Natural killer cell (primary cell): ENCODE results near the gene ST13. TPM values are rescaled to one million over a fixed set of nuclear protein-coding genes. Genes with fewer than 3 reads are reported as not detected.
"Not testable (repeated sequence)": the region's sequence is repeated elsewhere in the genome, so short reads cannot be mapped to it uniquely, and the experiment has no call there.

Source experiments
- ATAC-seq, 3 donors: fragments of 150-1000 bp in 2 of 3; fragments of 200-7000 bp in 1 of 3; cut with Tn5 transposase; 1 replicate in 1 of 3; 2 replicates in 2 of 3; pipeline ENCODE4 v1.10.0; 2021; ENCODE audit warnings: mild to moderate bottlenecking in 2 of 3, moderate library complexity in 2 of 3
- DNase-seq, 2 donors: peaks; one replicate each; pipeline versions ENCODE4 v3.0.0 to v3.0.0-alpha.2; 2013 to 2021; ENCODE audit warnings: mixed read lengths in 1 of 2
- H3K27ac ChIP-seq: one replicate; pipeline ENCODE4 v1.5.1; 2013; ENCODE audit warnings: mild to moderate bottlenecking, low read length
- H3K27me3 ChIP-seq: one replicate; pipeline ENCODE4 v1.6.1; 2013; ENCODE audit warnings: low read length; ENCODE audit not compliant: control insufficient read depth, insufficient read depth
- H3K36me3 ChIP-seq: one replicate; pipeline ENCODE4 v1.6.1; 2013; ENCODE audit warnings: low read length; ENCODE audit not compliant: control insufficient read depth, insufficient read depth
- H3K4me1 ChIP-seq: one replicate; pipeline ENCODE4 v1.6.1; 2013; ENCODE audit warnings: low read length; ENCODE audit not compliant: control insufficient read depth, insufficient read depth
- H3K4me3 ChIP-seq: one replicate; pipeline ENCODE4 v1.5.1; 2013; ENCODE audit warnings: low read length
- H3K9me3 ChIP-seq: one replicate; pipeline ENCODE4 v1.6.1; 2013; ENCODE audit warnings: low read length; ENCODE audit not compliant: control insufficient read depth, insufficient read depth
- H3K27ac Mint-ChIP-seq, 2 donors: one replicate each; pipeline ENCODE4 v1.8.0; 2022; ENCODE audit warnings: mild to moderate bottlenecking in 2 of 2, mixed read lengths in 2 of 2, moderate library complexity in 1 of 2
- H3K27me3 Mint-ChIP-seq, 2 donors: one replicate each; pipeline ENCODE4 v1.8.0; 2022; ENCODE audit warnings: low read depth in 2 of 2, mixed read lengths in 2 of 2
- H3K36me3 Mint-ChIP-seq: one replicate; pipeline ENCODE4 v1.8.0; 2022; ENCODE audit warnings: mixed read lengths
- H3K4me1 Mint-ChIP-seq, 2 donors: one replicate each; pipeline ENCODE4 v1.8.0; 2022; ENCODE audit warnings: mixed read lengths in 2 of 2
- H3K4me3 Mint-ChIP-seq: one replicate; pipeline ENCODE4 v1.8.0; 2022; ENCODE audit warnings: mild to moderate bottlenecking, moderate library complexity, mixed read lengths
- H3K9me3 Mint-ChIP-seq, 2 donors: one replicate each; pipeline ENCODE4 v1.8.0; 2022; ENCODE audit warnings: mixed read lengths in 2 of 2
- CTCF ChIP-seq: fragments of 200-600 bp; IDR thresholded peaks from one replicate; pipeline ENCODE4 v1.8.0; 2022; ENCODE audit warnings: antibody characterized with exemption
- WGBS: methylation state at CpG from one replicate; pipeline ENCODE4 v1.1.7; 2013; ENCODE audit warnings: missing lambda C conversion rate; ENCODE audit not compliant: insufficient coverage; 5-methylcytosine and 5-hydroxymethylcytosine counted together
- intact Hi-C: fragments of 100-400 bp; cut with micrococcal nuclease; formaldehyde crosslinking; loops from one replicate; pipeline ENCODE4 v1.14.2; 2022
- total RNA-seq, 4 donors: library from RNA; stranded (reverse); fragments of 120-200 nt in 1 of 4; gene quantifications; one replicate each; pipeline versions ENCODE4 v1.2.3 to v1.2.4, GENCODE V29; 2013 to 2022

ST13 gene
- total RNA-seq, 3 donors from 2014 or later (not counting 1 experiment from before 2014, with no cell fraction given): 72.2 to 81.9 (median 77.5) TPM

DNA sequence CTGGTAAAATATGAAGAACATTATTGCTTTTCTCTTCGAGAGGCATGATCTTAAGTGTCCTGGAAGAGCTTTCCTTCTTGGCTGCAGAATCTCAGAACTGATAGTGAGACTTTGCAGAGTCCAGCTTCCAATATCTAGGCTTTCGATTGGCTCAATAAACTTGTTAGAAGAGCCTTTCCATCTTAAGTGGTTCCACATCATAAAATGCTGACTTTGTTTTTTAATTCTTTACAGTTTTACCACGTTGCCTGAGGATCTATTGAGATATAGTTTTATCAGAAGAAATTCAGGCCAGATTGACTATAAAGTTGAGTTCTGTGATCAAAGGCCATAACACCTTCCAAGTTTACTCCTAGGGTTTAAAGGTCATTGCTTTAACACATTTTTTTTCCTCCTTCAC, 21.0 kb upstream of the ST13 start:
- H3K27ac ChIP-seq: no peak overlapping the region
- H3K9me3 ChIP-seq: no peaks in the 10 kb centered on the region
- Mint-ChIP-seq H3K27ac (no peak overlapping the region), H3K36me3 (no peaks in the 10 kb centered on the region), H3K4me3 (no peak overlapping the region), H3K4me1 (no peaks in the 10 kb centered on the region), H3K27me3 (no peaks in the 10 kb centered on the region), H3K9me3 (no peaks in the 10 kb centered on the region)
- intact Hi-C loops: no loop called here
- 84% methylated on average over 3 of the region's 3 CpGs for WGBS
- H3K4me3 ChIP-seq: no peak overlapping the region
- peaks cover 9% of the 10 kb centered on the region for H3K36me3 ChIP-seq
- no peak for DNase-seq
- no peaks in the 10 kb centered on the region for H3K27me3 ChIP-seq
- no peak for ATAC-seq
- TF ChIP-seq CTCF: no peak
- H3K4me1 ChIP-seq: no peaks in the 10 kb centered on the region

DNA sequence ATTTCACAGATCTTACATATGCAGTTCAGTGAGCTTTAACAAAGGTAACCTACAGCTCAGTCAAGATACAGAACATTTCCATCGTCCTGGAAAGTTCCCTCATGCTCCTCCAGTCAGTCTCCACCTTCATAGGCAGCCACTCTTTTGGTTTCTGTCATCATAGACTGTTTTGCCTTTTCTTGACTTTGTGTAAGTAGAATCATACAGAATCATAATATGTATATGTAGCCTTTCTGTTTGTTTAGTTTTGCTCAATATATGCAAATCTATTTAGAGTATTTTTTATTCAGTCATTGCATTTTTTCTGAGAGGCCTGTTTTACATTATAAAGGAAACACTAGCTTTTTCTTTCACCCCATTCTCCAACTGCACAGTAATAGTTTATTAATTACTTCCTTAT, 20.5 kb upstream of the ST13 start:
- Histone ChIP-seq H3K4me1 (no peaks in the 10 kb centered on the region), H3K27me3 (no peaks in the 10 kb centered on the region), H3K27ac (no peak overlapping the region), H3K9me3 (no peaks in the 10 kb centered on the region), H3K36me3 (peaks cover 4% of the 10 kb centered on the region), H3K4me3 (no peak overlapping the region)
- intact Hi-C loops: no loop called here
- ATAC-seq (no peak), DNase-seq (no peak)
- Mint-ChIP-seq H3K27me3 (no peaks in the 10 kb centered on the region), H3K4me3 (no peak overlapping the region), H3K36me3 (no peaks in the 10 kb centered on the region), H3K9me3 (no peaks in the 10 kb centered on the region), H3K27ac (no peak overlapping the region), H3K4me1 (no peaks in the 10 kb centered on the region)
- WGBS: 81% methylated on average over 1 of the region's 1 CpG
- TF ChIP-seq CTCF: no peak

GRCh38 chr22:40875111-40875510, 18.7 kb upstream of the ST13 start:
- ATAC-seq (no peak), DNase-seq (no peak)
- Mint-ChIP-seq H3K27ac (no peak overlapping the region), H3K9me3 (no peaks in the 10 kb centered on the region), H3K36me3 (no peaks in the 10 kb centered on the region), H3K4me1 (no peaks in the 10 kb centered on the region), H3K27me3 (no peaks in the 10 kb centered on the region), H3K4me3 (no peak overlapping the region)
- peaks cover 7% of the 10 kb centered on the region for H3K36me3 ChIP-seq
- no peaks in the 10 kb centered on the region for H3K4me1 ChIP-seq
- no peak for TF ChIP-seq CTCF
- 97% methylated on average over 3 of the region's 3 CpGs for WGBS
- H3K27me3 ChIP-seq: no peaks in the 10 kb centered on the region
- H3K9me3 ChIP-seq: no peaks in the 10 kb centered on the region
- intact Hi-C loops: no loop called here
- H3K4me3 ChIP-seq: no peak overlapping the region
- H3K27ac ChIP-seq: no peak overlapping the region

DNA sequence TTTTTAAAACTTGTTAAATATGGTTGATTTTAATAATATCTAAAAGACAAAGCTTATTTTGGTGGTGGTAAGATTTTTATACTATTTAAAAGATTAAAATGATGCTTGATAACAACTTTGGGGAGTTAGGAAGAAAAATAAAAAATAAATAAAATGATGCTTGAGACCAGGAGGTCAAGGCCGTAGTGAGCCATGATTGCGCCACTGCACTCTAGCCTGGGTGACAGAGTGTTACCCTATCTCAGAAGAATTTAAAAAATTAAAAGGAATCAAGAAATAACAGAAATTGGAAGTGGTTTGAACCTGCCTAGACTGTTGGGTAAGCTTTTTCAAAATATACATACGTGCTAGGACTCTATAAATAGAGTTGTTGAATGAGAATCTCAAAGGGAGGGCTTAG, 17.6 kb upstream of the ST13 start:
- Histone ChIP-seq H3K36me3 (peaks cover 9% of the 10 kb centered on the region), H3K27ac (no peak overlapping the region), H3K4me3 (no peak overlapping the region), H3K4me1 (no peaks in the 10 kb centered on the region), H3K9me3 (no peaks in the 10 kb centered on the region), H3K27me3 (no peaks in the 10 kb centered on the region)
- H3K36me3 Mint-ChIP-seq: no peaks in the 10 kb centered on the region
- H3K27me3 Mint-ChIP-seq: no peaks in the 10 kb centered on the region
- no peak overlapping the region for H3K27ac Mint-ChIP-seq
- no peaks in the 10 kb centered on the region for H3K9me3 Mint-ChIP-seq
- H3K4me3 Mint-ChIP-seq: no peak overlapping the region
- H3K4me1 Mint-ChIP-seq: no peaks in the 10 kb centered on the region
- 100% methylated on average over 3 of the region's 3 CpGs for WGBS
- DNase-seq: no peak
- no peak for TF ChIP-seq CTCF
- ATAC-seq: no peak
- intact Hi-C loops: no loop called here

DNA sequence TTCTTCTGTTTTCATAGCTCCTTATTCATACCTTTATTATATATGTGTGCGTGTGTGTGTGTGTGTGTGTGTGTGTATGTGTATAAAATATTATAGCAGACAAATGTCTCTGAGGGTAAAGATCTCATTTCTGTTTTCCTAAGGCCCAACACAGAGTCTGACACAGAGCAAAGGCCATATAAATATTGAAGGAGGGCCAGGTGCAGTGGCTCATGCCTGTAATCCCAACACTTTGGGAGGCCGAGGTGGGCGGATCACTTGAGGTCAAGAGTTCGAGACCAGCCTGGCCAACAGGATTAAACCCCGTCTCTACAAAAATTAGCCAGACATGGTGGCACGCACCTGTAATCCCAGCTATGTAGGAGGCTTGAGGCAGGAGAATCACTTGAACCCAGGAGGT, 11.9 kb upstream of the ST13 start:
- H3K27me3 Mint-ChIP-seq, H3K27ac ChIP-seq, DNase-seq, H3K4me3 Mint-ChIP-seq, H3K36me3 Mint-ChIP-seq, H3K27ac Mint-ChIP-seq, H3K4me1 Mint-ChIP-seq, H3K4me1 ChIP-seq, H3K27me3 ChIP-seq, H3K9me3 Mint-ChIP-seq, H3K9me3 ChIP-seq, intact Hi-C loops, H3K4me3 ChIP-seq, ATAC-seq: not testable (repeated sequence)
- peaks cover 11% of the 10 kb centered on the region for H3K36me3 ChIP-seq
- WGBS: 96% methylated on average over 5 of the region's 6 CpGs
